Activated CD4-positive, alpha-beta T cell treated with anti-CD3 and anti-CD28 coated beads for 48 hours (primary cell): Measurements from ENCODE around the gene G6PC1.
"Not testable (repeated sequence)": the region's sequence is repeated elsewhere in the genome, so short reads cannot be mapped to it uniquely, and the experiment has no call there.

Experiments used
- DNase-seq: peaks from one replicate; pipeline ENCODE4 v3.0.0-alpha.2; 2020

Gene G6PC1

GRCh38 chr17:42900460-42901331 lies at the start of gene G6PC1:
Gene G6PC1 (plus strand): TSS chr17:42900799. CDS start chr17:42900877, 78 bp downstream.
- no peak for DNase-seq

DNA sequence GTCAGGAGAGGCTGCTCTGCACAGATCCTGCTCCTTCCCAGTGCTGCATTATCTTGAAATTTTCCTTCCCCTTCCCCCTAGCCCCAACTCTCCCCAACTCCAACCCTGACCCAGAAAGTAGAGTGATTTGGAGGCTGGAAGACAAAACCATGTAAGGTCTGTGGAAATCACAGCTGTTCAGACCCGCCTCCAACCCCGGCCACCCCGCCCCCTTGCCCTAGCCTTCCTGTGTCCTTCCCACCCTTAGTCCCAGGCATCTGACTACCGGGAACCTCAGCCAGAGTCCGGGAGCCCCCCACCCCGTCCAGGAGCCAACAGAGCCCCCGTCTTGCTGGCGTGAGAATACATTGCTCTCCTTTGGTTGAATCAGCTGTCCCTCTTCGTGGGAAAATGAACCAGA lies 49.6 kb upstream of the G6PC1 start, which contains the start of gene AOC3:
AOC3 (plus strand) TSS at position 246 of the 400 bp plus-strand sequence; CDS start at position 391, 145 bp downstream.
- no peak for DNase-seq

DNA sequence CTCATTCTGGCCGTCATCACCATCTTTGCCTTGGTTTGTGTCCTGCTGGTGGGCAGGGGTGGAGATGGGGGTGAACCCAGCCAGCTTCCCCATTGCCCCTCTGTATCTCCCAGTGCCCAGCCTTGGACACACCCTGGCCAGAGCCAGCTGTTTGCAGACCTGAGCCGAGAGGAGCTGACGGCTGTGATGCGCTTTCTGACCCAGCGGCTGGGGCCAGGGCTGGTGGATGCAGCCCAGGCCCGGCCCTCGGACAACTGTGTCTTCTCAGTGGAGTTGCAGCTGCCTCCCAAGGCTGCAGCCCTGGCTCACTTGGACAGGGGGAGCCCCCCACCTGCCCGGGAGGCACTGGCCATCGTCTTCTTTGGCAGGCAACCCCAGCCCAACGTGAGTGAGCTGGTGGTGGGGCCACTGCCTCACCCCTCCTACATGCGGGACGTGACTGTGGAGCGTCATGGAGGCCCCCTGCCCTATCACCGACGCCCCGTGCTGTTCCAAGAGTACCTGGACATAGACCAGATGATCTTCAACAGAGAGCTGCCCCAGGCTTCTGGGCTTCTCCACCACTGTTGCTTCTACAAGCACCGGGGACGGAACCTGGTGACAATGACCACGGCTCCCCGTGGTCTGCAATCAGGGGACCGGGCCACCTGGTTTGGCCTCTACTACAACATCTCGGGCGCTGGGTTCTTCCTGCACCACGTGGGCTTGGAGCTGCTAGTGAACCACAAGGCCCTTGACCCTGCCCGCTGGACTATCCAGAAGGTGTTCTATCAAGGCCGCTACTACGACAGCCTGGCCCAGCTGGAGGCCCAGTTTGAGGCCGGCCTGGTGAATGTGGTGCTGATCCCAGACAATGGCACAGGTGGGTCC lies 49.0 kb upstream of the G6PC1 start:
- DNase-seq = not testable (repeated sequence)

- DNase-seq = no peak
These were observed 48.2 kb upstream of the G6PC1 start for GRCh38 chr17:42852351-42852750.

DNA sequence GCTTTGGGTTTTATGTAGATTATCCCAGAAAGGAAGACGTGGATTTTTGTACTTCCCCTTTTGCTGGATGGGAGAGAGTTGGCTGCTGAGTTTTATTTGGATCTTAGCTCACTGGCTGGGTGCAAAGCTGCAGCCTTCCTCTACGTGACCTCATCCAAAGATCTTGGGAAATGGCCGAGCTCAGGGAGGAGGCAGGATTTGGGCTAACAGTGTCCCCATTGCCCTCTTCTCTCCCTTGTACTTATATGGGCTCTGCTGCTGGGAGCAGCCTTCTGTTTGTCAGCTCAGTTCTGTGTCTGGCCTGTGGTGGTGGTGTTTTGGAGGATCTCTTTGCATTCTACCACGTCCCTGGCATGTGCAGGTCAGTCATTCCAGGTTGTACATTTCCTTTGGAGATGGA lies 47.6 kb upstream of the G6PC1 start:
- no peak for DNase-seq

DNA sequence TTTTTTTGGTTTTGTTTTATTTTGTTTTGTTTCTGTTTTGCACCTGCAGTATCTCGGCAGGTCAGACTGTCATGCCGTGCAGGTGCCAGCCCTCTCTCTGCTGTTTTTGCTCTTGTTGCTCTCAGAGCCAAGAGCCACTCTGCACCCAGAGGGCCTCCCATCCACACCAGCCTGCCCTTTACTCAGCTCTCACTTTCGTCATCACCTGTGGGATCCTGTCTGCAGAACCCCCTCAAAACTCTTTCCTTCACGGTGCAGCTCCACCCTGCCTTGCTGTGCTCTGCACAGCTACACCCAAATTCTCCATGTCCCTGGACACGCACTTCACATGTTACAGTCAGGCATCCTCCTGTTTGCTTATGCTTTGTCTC lies 47.0 kb upstream of the G6PC1 start:
- no peak for DNase-seq

- no peak for DNase-seq
These were observed 46.4 kb upstream of the G6PC1 start for GRCh38 chr17:42853968-42854790.

- DNase-seq = no peak
These were observed 45.5 kb upstream of the G6PC1 start for GRCh38 chr17:42855048-42855596.

GRCh38 chr17:42856093-42856492 lies 44.5 kb upstream of the G6PC1 start:
- DNase-seq = not testable (repeated sequence)

GRCh38 chr17:42856516-42856915 lies 44.1 kb upstream of the G6PC1 start:
- DNase-seq = not testable (repeated sequence)

DNA sequence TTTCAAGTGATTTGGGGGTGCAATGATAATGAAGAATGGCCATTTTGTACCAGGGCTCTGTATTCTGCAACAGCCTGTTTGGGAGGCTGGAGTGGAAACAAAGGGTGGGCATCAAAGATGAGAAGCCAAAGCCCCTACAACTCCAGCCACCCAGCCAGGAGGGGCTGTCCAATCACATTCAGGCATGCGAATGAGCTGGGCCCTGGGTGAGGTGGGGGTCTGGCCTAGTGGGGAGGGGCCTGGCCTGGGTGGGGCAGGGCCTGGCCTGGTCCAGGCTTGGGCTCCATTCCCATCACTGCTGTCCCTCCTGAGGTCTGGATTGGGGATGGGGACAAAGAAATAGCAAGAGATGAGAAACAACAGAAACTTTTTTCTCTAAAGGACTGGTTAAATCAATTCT lies 43.2 kb upstream of the G6PC1 start:
- DNase-seq = no peak

GRCh38 chr17:42865638-42866094 lies 34.9 kb upstream of the G6PC1 start:
- DNase-seq = no peak

- DNase-seq = no peak
These were observed 34.4 kb upstream of the G6PC1 start for GRCh38 chr17:42866216-42866615.

DNA sequence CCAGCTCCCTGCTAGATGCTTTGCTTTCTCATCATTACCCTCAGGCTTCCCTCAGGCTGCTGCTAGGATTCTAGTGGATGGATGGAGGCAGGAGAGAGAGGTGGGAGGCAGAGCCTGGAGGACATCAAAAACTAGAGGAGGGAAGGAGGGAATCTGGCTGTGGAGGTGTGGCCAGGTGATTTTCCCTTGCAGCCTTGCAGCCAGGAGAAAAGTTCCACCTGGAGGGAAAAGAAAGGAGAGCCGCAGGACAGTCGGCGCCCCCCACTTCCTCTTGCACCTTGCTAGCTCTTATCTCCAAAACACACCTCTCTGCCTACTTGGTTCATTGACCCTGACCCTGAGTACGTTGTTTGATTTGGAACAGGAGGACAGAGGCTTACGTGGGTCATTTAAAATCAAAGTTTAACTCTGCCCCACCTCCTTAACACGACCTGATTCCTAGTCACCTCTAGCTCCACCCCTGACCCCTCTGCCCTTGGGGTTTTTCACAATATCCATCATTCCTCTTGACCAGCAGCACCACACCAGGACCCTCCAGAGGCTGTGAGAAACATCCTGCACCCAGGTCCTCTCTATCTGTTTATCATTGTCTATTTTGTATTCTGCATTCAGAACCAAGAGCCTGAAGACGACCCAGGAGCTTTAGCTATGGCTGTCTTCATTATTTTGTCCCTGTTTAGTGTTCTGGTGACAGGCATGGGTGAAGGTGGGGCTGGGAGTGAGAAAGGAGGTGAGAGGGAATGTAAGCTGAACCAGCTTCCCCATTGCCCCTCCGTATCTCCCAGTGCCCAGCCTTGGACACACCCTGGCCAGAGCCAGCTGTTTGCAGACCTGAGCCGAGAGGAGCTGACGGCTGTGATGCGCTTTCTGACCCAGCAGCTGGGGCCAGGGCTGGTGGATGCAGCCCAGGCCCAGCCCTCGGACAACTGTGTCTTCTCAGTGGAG lies 33.7 kb upstream of the G6PC1 start:
- no peak for DNase-seq

DNA sequence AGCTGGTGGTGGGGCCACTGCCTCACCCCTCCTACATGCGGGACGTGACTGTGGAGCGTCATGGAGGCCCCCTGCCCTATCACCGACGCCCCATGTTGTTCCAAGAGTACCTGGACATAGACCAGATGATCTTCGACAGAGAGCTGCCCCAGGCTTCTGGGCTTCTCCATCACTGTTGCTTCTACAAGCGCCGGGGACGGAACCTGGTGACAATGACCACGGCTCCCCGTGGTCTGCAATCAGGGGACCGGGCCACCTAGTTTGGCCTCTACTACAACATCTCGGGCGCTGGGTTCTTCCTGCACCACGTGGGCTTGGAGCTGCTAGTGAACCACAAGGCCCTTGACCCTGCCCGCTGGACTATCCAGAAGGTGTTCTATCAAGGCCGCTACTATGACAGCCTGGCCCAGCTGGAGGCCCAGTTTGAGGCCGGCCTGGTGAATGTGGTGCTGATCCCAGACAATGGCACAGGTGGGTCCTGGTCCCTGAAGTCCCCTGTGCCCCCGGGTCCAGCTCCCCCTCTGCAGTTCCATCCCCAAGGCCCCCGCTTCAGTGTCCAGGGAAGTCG lies 32.8 kb upstream of the G6PC1 start:
- DNase-seq = not testable (repeated sequence)

GRCh38 chr17:42868338-42868737 lies 32.3 kb upstream of the G6PC1 start:
- no peak for DNase-seq

- DNase-seq = no peak
These were observed 29.0 kb upstream of the G6PC1 start for GRCh38 chr17:42871647-42872046.

DNA sequence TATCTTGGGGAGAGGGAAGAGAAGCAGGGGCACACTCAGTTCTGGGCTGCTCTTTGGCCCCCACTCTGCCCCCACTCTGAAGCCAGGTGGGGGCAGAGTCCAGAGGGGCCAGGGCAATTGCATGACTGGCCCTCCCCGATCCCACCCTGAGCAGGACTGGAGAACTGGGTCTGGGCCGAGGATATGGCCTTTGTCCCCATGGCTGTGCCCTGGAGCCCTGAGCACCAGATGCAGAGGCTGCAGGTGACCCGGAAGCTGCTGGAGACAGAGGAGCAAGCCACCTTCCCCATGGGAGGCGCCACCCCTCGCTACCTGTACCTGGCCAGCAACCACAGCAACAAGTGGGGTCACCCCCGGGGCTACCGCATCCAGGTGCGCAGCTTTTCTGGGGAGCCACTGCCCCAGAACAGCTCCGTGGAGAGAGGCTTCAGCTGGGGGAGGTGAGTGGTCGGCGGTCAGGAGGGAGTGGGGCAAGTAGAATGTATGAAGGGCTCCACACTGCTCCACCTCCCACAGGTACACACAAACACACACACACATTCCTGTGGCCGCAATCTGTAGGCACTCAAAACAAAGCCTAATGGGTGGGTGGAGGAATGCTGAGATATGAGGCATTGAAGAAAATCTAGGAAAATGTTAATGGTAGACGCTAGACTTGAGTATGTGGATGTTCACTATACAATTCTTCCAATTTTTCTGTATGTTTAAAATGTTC lies 28.2 kb upstream of the G6PC1 start:
- DNase-seq = no peak

DNA sequence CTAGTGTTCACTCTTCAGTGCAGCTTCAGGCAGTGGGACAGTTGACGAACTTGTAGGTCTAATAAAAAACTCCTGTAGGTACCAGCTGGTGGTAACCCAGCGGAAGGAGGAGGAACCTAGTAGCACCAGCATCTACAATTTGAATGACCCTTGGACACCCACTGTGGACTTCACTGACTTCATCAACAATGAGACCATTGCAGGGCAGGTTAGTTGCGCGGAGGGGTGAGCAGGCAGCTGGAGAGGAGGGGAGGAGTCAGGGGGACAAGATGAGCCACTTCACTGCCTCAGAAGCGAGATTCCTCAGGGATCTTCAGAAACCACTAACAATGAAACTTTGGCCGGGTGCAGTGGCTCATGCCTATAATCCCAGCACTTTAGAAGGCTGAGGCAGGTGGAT lies 27.3 kb upstream of the G6PC1 start:
- DNase-seq = no peak
